GM12892 (cell line): Measurements from ENCODE around the gene ADGRL1.
"Not testable (repeated sequence)": the region's sequence is repeated elsewhere in the genome, so short reads cannot be mapped to it uniquely, and the experiment has no call there.

Source experiments
- POLR2A ChIP-seq: IDR thresholded peaks from 2 replicates; pipeline ENCODE4 v1.6.1; 2011; ENCODE audit warnings: low read depth, low read length, control low read depth
- POLR2AphosphoS5 ChIP-seq: IDR thresholded peaks from 2 replicates; pipeline ENCODE4 v1.6.1; 2011; ENCODE audit warnings: low read depth, low read length, control low read depth

GRCh38 chr19:14226498-14226897, 20.5 kb upstream of the ADGRL1 start:
- TF ChIP-seq POLR2AphosphoS5, POLR2A: not testable (repeated sequence)
